ENCODE measurements around the gene CTNNA3.
"Not testable (repeated sequence)": the region's sequence is repeated elsewhere in the genome, so short reads cannot be mapped to it uniquely, and the experiment has no call there.

The CTNNA3 gene

GRCh38 chr10:67696029-67696428 is at the start of gene CTNNA3:
CTNNA3 (minus strand) TSS chr10:67696195.
- H3K4me3 ChIP-seq (ENCODE audit: low read depth, low read length) = no peak within 1 kb of the TSS

- no peak overlapping the region for H3K4me3 ChIP-seq (ENCODE audit: low read depth, low read length)
These were observed 39.4 kb upstream of the CTNNA3 start for GRCh38 chr10:67735430-67735829.

- no peak overlapping the region for H3K4me3 ChIP-seq (ENCODE audit: low read depth, low read length)
These were observed 37.5 kb upstream of the CTNNA3 start for GRCh38 chr10:67733511-67733910.

GRCh38 chr10:67725567-67725966 is 29.6 kb upstream of the CTNNA3 start:
- H3K4me3 ChIP-seq (ENCODE audit: low read depth, low read length) = no peak overlapping the region

GRCh38 chr10:67723601-67724000 is 27.6 kb upstream of the CTNNA3 start:
- no peak overlapping the region for H3K4me3 ChIP-seq (ENCODE audit: low read depth, low read length)

- no peak overlapping the region for H3K4me3 ChIP-seq (ENCODE audit: low read depth, low read length)
These were observed 26.1 kb upstream of the CTNNA3 start for GRCh38 chr10:67722113-67722512.

GRCh38 chr10:67716455-67716854 is 20.5 kb upstream of the CTNNA3 start:
- not testable (repeated sequence) for H3K4me3 ChIP-seq (ENCODE audit: low read depth, low read length)

GRCh38 chr10:67705921-67706320 is 9.9 kb upstream of the CTNNA3 start:
- no peak overlapping the region for H3K4me3 ChIP-seq (ENCODE audit: low read depth, low read length)

- not testable (repeated sequence) for H3K4me3 ChIP-seq (ENCODE audit: low read depth, low read length)
These were observed 3.7 kb upstream of the CTNNA3 start for GRCh38 chr10:67699613-67700270.

GRCh38 chr10:67698164-67698563 is 2.2 kb upstream of the CTNNA3 start:
- no peak overlapping the region for H3K4me3 ChIP-seq (ENCODE audit: low read depth, low read length)

- no peak overlapping the region for H3K4me3 ChIP-seq (ENCODE audit: low read depth, low read length)
These were observed 1.7 kb upstream of the CTNNA3 start for GRCh38 chr10:67697724-67698131.

- H3K4me3 ChIP-seq (ENCODE audit: low read depth, low read length) = no peak overlapping the region
These were observed 684 bp upstream of the CTNNA3 start for GRCh38 chr10:67696679-67697078.

- no peak overlapping the region for H3K4me3 ChIP-seq (ENCODE audit: low read depth, low read length)
These were observed 440 bp downstream of the CTNNA3 start for GRCh38 chr10:67695555-67695954.

GRCh38 chr10:67691861-67692260 is 4.1 kb downstream of the CTNNA3 start:
- H3K4me3 ChIP-seq (ENCODE audit: low read depth, low read length) = not testable (repeated sequence)

- H3K4me3 ChIP-seq (ENCODE audit: low read depth, low read length) = not testable (repeated sequence)
These were observed 5.5 kb downstream of the CTNNA3 start for GRCh38 chr10:67690540-67690939.

- not testable (repeated sequence) for H3K4me3 ChIP-seq (ENCODE audit: low read depth, low read length)
These were observed 11.9 kb downstream of the CTNNA3 start for GRCh38 chr10:67684140-67684539.

GRCh38 chr10:67678335-67678974 is 17.5 kb downstream of the CTNNA3 start:
- H3K4me3 ChIP-seq (ENCODE audit: low read depth, low read length) = no peak overlapping the region

- no peak overlapping the region for H3K4me3 ChIP-seq (ENCODE audit: low read depth, low read length)
These were observed 19.7 kb downstream of the CTNNA3 start for GRCh38 chr10:67676208-67676825.

GRCh38 chr10:67670401-67670800 is 25.6 kb downstream of the CTNNA3 start:
- no peak overlapping the region for H3K4me3 ChIP-seq (ENCODE audit: low read depth, low read length)

- H3K4me3 ChIP-seq (ENCODE audit: low read depth, low read length) = no peak overlapping the region
These were observed 26.0 kb downstream of the CTNNA3 start for GRCh38 chr10:67669978-67670377.

GRCh38 chr10:67668448-67668847 is 27.5 kb downstream of the CTNNA3 start:
- H3K4me3 ChIP-seq (ENCODE audit: low read depth, low read length) = no peak overlapping the region

GRCh38 chr10:67667035-67667425 is 29.0 kb downstream of the CTNNA3 start:
- H3K4me3 ChIP-seq (ENCODE audit: low read depth, low read length) = no peak overlapping the region

Data from iPS-11a (cell line).